Anterior cingulate cortex (tissue), 58 donors: ENCODE measurements around the gene CRHR1.

ENCODE experiments used
- DNase-seq, 58 donors: peaks; one replicate each; lab custom pipeline; 2025; lab: John Stamatoyannopoulos, UW

The CRHR1 gene

DNA sequence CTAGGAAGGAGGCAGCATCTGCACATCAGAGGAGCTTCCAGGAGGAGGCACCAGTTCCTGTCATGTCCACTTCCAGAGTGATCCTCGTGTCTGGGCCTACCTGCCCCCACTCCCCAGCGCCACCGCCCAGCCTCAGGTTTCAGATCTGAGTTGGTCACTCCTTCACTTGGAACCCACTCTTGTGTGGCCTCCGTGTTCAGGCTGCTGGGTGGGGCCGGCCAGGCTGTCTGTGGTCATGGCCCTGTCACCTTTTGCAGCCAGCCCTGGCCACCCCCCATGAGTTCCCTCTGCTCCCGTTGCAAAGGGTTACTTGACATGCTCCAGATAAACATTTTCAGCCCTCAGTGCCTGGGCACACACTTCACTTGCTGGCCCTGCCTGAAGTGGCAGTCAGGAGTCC lies 33.9 kb downstream of the CRHR1 start:
- DNase-seq = no peak

DNA sequence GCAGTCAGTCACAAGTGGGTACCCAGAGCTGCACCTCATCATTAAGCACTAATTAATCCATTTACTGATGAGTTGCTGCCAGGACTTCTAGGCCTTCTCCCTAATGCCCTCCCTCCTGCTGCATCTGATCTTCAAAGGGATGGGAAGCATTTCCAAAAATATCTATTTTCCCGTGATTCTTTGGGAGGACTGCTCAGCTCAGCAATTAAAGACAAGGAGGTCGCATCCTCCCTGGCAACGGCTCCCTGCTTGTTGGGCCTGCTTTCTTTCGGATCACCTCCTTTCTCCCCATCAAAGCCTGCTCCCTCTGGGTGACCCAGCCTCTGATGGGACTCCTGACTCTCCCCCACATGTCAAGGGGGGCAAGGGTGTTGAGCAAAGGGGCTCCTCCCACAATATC lies 34.6 kb downstream of the CRHR1 start:
- no peak for DNase-seq

DNA sequence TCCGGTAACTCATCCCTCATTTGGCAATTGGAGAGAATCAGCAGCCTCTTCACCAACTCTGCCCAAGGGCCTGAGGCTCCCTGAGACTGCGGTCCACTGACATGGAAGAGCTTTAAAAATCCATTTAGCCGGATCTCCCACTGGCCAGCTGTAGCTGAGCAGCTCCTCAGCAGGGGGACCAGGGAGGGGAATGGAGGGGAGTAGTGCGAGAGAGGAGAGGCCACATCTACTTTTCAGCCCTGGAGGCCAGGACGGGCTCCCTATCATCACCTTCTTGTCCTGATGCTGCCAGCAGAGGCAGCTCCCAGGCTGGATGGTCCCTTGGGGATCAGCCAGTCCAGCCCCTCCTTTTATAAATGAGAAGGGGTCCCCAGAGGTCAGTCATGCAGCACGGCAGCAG lies 35.5 kb downstream of the CRHR1 start:
- DNase-seq = no peak

DNA sequence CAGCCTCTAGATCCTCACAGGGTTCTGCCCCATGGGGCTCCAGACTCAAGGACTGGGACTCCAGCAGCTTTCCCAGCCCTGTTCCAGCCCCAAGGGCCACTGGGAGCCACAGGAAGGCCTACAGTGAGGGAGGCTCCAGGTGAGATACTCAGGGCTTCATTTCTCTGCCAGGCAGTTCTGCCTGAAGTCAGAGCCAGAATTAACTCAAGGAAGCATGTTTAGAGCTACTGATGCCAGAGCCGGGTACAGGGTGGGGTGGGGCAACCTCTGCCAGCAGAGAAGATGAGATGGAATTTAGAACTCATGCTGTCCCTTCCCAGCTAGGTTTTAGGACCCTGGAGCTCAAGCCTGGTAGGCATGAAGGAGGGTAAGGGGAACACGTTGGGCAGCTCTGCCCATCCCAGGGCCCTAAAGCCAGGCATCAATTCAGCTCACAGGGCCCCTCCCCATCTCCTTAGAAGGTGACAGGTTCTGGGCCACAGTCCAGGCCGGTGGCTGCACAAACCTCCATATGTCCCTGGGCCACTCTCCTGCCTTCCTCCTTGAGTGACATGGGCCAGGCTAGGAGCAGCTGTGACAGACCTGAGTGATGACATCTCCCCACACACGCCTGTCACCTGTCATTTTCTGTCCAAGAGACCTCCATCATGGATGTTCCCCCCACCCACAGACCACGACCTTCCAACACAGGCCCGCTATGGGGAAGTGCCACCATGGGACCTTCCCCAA lies 36.1 kb downstream of the CRHR1 start:
- DNase-seq = no peak

DNA sequence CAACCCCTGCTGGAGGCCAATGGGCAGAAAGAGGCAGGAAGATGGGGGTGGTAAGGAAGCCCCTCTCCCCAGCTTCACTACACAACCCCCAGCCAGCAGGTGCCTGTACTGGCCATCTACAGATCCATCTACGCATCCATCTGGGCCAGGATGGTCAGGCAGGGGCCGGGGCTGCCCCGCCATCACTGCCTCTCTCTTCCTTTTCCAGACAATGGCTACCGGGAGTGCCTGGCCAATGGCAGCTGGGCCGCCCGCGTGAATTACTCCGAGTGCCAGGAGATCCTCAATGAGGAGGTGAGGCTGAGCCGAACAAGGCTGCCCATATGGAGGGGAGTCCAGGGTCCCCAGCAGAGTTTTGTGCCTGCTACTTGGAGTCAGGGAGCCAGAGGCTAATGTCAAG lies 37.0 kb downstream of the CRHR1 start:
- no peak for DNase-seq

DNA sequence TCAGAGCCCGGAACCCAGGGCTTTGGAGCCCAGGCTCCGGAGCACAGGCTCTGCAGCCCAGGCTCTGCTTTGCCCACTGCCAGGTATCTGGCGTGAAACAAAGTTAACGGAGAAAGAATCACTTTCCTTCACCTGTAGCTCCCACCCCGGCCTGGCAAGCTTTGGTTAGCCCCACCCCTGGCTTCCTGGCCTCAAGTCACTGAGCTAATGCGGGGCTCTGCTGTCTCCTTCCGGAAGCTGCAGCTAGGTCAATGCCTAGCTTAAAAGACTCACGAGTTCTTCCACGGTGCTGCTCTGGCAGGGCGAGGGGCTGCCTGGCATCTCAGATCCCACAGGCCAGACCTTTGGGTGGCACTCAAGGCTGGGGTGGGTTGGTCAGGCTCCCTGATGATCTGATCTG lies 39.5 kb downstream of the CRHR1 start:
- DNase-seq = no peak

DNA sequence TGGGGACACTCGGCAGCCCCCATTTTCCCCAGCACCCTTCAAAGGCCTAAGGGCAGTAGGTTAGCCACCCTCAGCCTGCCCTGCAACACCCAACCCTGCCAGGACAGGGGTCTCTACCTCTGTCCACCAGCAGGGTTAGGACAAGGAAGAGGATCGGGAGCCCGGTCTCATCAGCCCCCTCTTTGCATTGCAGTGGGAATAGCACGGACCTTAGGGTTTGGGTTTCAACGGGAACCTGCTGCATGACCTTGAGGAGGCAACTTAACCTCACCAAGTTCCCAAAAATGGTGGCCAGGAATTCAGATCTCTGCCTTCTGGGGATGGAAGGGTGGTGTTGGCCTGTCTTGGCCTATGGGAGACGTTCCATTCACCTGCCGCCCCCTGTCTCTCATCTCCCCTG lies 40.4 kb downstream of the CRHR1 start:
- no peak for DNase-seq

DNA sequence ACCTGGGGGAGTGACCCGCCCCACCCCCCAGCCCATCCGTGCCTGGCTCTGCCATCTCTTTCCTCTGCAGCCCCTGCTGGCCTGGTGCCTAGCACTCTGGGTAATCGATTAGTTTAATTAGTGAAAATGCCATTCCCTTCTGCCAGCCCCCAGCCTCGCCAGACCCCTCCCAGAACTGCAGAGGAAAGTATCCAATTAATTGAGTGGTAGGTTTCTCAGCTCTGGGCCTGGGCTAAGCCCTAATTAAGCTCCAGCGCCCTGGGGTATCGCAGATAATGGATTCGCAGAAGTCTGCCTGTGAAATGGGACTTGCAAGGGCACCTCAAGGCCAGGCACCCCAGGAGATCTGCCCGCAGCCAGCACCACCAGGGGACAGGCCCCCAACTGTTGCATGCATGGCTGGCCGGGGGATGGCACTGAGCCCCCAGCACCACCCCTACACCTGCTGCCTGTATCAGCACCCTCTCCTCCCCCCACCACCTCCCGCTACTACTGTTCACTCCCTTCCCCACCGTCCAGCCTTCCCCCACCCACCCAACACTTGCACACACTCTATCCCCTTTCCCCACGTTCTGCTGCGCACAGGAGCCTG lies 40.9 kb downstream of the CRHR1 start:
- DNase-seq = no peak

DNA sequence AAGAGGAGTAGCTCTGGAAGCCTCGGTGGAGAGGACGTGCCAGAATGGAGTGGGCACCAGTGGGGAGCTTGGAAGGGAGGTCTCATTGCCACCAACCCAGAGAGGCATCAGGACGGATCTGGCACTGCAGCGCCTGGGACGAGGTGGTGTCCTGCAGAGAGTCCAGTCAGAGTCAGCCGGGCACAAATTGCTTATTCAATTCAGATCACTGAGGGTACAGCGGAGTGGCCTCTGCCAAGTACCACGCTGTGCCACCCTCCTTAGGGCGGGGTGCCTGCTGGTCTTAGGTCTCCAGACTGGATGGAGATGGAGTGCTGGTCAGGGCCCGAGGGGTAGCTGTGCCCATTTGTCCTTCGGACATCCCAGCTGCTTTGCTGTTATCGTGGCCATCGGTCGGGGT lies 41.7 kb downstream of the CRHR1 start:
- peak in 22 of 58 donors; percentile 6 to 74 (median 36) for DNase-seq

DNA sequence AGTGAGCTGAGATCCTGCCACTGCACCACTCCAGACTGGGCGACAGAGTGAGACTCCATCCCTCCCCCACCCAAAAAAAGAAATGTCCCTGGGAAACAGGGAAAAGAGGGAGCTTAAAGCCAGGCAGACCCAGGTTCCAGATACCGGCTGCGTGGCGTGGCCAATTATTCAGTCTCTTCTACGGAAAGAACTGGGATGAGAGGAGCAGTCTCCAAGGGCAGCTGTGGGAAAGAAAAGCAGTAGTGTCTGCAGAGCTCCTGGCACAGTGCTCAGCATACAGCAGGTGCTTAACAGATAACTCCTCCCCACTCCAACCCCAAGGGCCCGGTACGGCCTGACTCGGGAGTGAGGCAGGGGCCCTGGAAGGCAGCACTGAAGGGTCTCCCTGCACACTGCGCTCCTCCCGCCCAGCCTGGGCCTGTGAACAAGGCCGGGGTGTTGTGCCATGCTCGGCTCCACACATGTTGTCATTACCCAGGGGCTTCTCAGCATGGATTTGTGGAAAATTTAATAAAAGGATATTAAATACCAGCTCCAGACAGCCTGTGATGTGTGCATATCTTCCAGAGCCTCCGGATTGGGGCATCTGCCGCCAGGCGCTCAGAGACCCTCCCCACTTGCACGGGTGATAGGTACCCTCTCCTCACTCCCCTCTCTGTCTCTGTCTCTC lies 42.9 kb downstream of the CRHR1 start:
- DNase-seq = peak in 1 of 58 donors; percentile 14

DNA sequence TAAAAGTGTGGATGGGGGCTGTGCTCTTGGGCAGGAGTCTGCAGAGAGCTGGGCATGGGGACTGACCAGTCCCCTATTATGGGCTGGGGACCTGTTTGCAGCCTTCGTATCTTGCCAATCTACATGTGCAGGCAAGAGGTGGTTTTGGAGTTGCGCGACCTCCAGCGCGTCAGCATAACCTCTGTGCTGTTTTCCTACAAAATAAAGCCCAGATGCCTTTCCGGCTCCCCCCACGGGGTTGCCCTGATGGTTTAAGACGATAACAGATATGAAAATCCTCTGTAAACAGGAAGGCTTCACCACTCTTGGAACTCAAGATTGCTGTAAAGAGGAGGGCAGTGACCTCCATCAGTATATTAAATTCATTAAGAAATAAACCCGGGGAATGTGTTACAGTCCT lies 44.1 kb downstream of the CRHR1 start:
- DNase-seq = no peak

DNA sequence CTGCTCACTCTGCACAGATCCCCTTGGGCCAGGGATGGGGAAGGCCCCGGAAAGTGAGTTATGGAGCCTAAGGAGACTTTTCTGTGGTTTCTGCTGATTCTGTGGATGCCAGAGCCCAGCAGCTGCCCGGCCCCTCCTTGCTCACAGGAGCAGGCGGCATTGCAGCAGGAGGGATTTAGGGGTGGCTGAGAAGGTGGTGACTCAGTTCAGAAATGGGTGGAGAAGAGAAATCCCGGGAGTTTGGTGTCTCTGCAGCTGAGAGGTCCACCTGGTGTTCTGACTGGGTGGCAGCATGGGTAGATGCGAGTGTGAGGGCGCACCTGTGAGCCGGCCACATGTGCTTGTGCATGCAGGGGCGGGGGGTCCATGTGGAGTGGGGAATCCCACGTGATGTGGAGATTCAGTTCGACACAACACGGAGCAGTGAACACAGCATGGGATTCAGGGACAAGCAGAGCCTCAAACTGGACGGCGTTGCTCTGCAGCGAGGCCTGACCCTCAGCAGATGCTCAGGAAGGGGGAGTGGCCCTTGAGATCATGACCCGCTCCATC lies 44.5 kb downstream of the CRHR1 start:
- peak in 1 of 58 donors; percentile 21 for DNase-seq

DNA sequence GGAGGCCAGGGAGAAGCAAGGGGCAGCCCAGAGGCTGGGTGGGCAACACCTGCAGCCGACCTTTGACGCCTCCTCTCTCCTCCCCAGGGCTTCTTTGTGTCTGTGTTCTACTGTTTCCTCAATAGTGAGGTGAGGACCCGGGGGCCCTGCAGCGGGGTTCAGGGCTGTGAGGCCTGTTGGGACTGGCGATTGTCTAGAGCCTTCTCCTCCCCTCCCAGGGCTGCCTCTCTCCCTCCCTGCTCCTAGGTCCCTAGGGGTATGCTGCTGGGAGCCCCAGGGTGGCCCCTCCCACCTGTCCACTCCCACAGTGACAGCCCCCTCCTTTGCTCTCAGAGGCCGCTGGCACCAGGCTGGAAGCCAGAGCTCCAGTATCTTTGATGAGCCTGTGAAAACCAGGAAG lies 49.8 kb downstream of the CRHR1 start:
- no peak for DNase-seq

DNA sequence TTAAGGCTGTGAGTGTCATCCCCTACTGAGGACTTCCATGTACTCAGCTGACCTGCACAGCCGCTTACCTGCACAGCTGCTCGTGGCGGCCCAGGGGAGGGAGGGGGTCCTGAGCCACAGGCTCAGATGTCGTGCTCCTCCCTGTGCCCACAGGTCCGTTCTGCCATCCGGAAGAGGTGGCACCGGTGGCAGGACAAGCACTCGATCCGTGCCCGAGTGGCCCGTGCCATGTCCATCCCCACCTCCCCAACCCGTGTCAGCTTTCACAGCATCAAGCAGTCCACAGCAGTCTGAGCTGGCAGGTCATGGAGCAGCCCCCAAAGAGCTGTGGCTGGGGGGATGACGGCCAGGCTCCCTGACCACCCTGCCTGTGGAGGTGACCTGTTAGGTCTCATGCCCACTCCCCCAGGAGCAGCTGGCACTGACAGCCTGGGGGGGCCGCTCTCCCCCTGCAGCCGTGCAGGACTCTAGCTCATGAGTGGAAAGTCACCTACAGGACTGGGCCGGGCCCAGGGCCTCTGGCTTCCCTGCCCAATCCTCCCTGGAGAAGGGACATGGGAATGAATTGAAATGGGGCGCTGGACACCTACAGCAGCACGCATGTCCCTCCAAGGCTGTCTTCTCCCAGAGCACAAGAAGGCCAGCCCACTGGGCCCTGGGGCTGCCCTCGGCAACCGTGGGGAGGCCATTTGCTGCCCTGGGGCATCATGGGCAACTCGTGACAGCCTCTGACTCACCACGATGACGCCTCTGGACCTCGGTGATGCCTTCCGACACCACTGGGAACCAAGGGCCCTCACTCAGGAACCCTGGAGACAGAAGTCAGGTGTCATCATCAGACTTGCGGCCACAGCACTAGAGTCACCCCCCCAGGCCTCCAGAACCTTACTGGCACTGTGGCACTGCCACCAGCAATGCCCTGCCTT lies 50.6 kb downstream of the CRHR1 start:
- no peak for DNase-seq

DNA sequence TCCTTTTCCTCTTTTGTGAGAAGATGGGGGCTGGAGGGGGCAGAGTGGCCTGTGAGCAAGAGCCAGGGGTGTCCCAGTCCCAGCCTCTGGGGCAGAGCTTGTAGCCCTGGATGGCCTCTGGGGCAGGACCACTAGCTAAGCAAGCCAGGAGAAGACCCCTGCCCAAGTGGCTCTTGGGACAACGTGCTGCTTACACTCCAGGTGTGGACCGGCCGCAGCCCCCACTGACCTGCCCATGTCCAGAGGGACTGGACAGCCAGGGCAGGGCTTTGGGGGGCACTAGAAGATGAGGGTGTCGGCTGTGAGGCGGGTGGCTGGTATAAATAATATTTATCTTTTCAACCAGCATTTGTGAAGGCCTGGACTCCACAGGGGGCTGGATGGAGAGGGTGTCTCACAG lies 51.4 kb downstream of the CRHR1 start:
- DNase-seq = no peak

DNA sequence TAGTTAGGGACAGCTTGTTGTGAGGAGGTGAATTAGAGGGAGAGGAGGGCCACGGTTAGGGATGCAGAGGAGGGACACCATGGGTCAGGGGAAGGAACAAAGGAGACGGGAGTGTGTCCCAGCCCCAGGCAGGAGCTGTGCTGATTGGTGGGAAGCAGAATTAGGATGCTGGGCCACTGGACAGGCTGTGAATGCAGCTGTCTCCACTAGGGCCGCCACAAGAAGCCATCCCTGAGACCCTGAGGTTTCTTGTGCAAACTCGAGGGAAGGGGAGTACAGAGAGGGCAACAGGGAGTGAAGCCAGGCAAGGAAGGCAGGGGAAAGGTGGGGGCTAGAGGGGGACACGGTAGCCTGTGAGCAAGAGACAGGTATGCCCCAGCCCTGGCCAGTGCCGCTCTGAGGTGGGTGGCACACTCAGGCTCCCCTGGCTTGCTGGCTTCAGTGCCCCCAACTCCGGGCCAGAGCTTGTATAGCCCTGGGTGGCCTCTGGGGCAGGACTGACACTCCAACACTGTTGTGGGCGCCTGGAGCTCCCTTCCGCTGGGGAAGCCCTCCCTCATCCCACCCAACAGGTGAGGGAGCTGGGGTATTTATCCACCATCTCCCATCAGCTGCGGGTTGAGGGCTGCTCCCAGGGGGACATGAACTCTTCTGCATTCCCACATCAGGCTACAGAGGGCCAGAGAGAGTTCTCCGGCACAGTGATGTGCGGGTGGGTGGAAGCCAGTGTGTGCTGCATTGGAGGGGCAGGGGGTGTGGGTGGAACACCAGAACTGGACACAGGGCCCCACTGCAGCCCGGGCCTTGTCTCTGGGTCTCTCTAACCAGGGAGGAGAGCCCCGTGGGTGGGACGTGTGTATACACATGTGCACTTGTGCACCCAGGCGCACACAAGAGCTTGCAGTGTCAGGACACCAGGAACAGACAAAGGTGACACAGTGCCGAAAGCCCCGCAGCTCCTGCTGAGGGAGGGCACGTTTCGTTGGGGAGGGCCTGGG lies 52.2 kb downstream of the CRHR1 start:
- no peak for DNase-seq

DNA sequence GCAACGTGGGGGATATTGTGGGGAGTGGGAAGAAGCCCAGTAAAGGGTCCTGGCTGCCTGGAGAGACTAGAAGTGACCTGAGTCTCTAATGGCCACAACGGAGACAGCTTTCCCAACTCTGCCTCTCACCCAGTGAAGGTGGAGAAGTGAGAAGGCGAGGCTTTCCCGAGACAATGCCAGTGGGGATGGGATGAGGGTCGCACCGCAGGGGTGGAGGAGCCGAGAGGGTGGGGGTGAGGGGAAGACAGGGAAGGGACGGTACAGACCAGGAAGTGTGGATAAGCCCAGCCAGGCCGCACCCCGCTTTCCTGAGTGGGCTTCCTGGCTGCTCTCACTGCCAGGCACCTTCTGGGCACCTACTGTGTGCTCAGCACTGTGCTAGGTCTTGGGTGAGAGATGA lies 53.1 kb downstream of the CRHR1 start:
- DNase-seq = no peak

DNA sequence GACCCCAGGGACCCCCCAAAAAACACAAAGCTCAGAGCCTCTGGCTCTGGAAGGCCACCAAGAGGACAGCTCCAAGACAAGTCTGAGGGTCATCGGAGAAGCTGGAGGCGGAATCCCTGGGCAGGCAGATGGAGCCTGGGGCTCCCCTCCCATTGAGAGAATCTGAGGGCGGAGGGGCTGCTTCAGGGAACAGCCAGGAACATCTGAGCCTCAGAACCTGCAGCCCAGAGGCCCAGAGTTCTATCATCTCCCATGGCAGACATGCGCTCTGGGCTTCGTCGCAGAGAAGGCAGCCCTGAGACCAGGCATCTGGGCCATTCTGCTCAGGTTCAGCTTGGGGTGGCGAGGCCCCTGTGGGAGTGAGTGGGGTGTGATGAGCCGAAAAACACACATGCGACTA lies 53.5 kb downstream of the CRHR1 start:
- no peak for DNase-seq

DNA sequence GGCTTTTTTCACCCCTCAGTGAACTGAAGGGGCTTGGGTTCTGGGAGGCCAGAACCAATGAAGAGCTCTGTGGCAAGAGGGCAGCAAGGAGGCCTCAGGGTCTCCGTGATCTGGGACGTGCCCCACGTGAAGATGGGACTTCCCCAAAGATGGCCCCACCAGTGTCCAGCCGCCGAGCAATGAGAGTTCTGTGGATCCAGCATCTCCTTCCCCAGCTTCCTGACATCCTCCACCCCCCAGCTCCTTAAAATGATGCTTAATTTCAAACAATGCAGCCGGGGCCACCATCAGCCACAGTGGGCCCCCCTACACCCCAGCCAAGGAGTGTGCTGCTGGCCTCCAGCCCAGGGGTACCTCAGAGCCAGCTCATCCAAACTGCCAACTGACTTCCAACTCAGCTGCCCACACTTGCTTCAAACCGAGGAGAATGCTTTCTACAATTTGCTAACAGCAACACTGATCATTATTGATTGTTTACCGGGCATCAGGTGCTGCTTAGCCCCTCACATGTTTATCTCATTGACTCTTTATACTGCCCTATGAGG lies 54.7 kb downstream of the CRHR1 start:
- DNase-seq = no peak
